ENCODE measurements around the gene ERAP2.

Gene ERAP2

GRCh38 chr5:96932026-96932425 lies 55.7 kb downstream of the ERAP2 start:
- peak overlapping the region; percentile 37 for H3K4me3 ChIP-seq (ENCODE audit: low read depth, low read length)
- TF ChIP-seq CTCF (IDR thresholded peaks at IDR 0.05; ENCODE audit: borderline replicate concordance, insufficient read depth, low read depth, low read length): no peak

- no peak for TF ChIP-seq CTCF (IDR thresholded peaks at IDR 0.05; ENCODE audit: borderline replicate concordance, insufficient read depth, low read depth, low read length)
- H3K4me3 ChIP-seq (ENCODE audit: low read depth, low read length): peak overlapping the region; percentile 85
These were observed 57.7 kb downstream of the ERAP2 start for GRCh38 chr5:96933764-96934707.

- peak overlapping the region; percentile 85 for H3K4me3 ChIP-seq (ENCODE audit: low read depth, low read length)
- TF ChIP-seq CTCF (IDR thresholded peaks at IDR 0.05; ENCODE audit: borderline replicate concordance, insufficient read depth, low read depth, low read length): 0 out of 2 replicates have a peak, but pooled peaks have one; percentile 6
These were observed 58.6 kb downstream of the ERAP2 start for GRCh38 chr5:96934708-96935558.

- no peak for TF ChIP-seq CTCF (IDR thresholded peaks at IDR 0.05; ENCODE audit: borderline replicate concordance, insufficient read depth, low read depth, low read length)
- H3K4me3 ChIP-seq (ENCODE audit: low read depth, low read length): peak within 1 kb of the TSS; percentile 85
These were observed 59.5 kb downstream of the ERAP2 start, which contains the start of gene LNPEP for GRCh38 chr5:96935559-96936430. Gene LNPEP (plus strand): TSS chr5:96936080. CDS start chr5:96936156, 76 bp downstream.

- peak overlapping the region; percentile 85 for H3K4me3 ChIP-seq (ENCODE audit: low read depth, low read length)
- TF ChIP-seq CTCF (IDR thresholded peaks at IDR 0.05; ENCODE audit: borderline replicate concordance, insufficient read depth, low read depth, low read length): no peak
These were observed 60.4 kb downstream of the ERAP2 start for GRCh38 chr5:96936431-96937320.

All from GM12875 (cell line).